GM21825 (cell line): ENCODE results near the gene TRIM34.
"Not testable (repeated sequence)": the region's sequence is repeated elsewhere in the genome, so short reads cannot be mapped to it uniquely, and the experiment has no call there.

Experiments used
- ATAC-seq: cut with Tn5 transposase; IDR thresholded peaks from one replicate; pipeline ENCODE4 v1.9.1; 2021; ENCODE audit warnings: mild to moderate bottlenecking, moderate library complexity; ENCODE audit not compliant: unreplicated experiment

TRIM34 gene, protein sequence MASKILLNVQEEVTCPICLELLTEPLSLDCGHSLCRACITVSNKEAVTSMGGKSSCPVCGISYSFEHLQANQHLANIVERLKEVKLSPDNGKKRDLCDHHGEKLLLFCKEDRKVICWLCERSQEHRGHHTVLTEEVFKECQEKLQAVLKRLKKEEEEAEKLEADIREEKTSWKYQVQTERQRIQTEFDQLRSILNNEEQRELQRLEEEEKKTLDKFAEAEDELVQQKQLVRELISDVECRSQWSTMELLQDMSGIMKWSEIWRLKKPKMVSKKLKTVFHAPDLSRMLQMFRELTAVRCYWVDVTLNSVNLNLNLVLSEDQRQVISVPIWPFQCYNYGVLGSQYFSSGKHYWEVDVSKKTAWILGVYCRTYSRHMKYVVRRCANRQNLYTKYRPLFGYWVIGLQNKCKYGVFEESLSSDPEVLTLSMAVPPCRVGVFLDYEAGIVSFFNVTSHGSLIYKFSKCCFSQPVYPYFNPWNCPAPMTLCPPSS

DNA sequence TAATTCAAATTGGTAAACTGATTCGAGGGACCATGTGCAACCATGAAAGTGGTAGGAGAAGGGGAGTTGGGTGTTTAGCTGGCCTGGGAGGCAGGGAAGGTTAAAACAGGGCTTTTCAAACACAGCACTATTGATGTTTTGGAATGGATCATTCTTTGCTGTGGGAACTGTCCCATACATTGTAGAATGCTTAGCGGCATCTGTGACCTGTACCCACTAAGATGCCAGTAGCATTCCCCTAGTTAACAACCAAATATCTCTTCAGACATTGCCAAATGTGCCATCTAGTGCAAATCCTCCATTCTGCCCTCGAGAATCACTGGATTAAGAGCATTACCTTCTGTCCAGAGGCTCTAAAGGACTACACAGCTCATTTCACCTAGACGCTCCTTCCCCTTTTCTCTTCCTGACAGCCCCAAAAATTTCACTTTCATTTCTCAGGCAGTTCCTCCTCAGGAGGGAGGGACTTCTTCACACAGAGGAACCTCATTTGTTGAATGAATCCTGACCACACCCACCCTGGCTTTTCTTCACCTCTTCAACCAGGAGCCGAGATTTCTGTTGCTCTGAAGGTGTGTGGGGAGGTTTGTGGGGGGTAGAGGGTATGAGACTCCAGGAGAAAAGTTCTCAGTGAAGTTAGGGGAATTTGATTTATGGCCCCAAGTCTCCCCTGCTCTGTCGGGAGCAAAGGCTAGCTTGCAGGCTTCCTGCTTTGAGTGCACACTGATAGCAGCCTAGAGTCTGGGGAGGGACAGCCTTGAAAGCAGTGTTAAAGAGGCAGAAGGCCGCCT, at the start of gene TRIM34:
Gene TRIM34, plus strand, starts transcription at position 513 of the 791 bp plus-strand sequence. CDS start 7,331 bp downstream, outside the sequence.
- ATAC-seq: peak; percentile 97

DNA sequence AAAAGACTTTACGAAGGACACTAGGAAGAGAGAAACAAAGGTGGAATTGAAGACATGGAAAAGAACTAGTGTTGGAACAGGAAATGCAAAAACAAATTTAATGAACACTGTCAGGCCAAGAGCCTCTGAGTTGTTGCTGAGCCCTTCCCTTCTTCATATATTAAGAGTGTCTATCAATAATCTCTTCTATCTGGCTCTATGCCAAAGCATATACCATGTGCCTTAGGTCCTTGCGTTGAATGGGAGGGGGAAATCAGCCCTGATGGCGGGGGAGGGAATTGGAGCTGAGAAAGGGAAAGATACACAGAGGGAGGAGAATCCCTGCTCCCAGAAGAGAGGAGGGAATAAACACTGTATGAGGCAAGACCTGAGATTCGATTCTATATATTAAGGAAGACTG, 49.6 kb upstream of the TRIM34 start:
- no peak for ATAC-seq

DNA sequence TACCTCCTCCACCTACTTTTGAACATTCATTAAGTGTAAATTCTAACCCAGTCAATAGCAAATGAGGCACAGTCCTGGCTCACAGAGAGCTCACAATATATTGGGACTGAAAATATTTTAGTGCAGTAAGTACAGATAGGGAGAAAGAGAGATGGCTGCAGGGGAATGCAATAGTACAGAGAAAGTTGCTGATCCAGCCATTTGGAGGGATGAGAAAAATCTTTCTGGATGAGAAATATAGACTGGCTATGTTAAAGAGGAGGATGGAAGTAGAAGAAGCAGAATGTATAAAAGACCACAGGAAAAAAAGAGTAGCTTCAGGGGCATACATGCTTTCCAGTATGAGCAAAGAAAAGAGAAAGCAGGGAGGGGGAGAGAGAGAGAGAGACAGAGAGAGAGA, 47.7 kb upstream of the TRIM34 start:
- no peak for ATAC-seq

DNA sequence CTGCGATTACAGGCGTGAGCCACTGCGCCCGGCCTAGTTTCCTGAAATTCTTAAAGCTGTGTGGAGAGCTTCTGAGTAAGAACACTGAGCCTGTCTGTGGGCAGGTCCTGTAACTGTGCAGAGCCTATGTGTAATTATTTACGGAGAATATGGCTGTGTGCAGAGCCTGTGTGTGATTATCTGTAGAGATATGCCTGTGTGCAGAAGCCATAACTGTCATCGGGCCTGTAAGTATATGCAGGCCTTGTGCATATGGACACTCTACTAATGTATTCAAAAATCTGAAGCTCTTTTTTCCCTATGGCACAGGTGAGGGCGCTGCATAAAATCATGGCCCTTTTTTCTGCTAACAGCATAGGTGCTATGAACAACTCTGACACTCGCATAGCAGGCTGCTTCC, 44.2 kb upstream of the TRIM34 start, which contains the start of gene OR52B6:
Gene OR52B6, plus strand, starts transcription at position 301 of the 400 bp plus-strand sequence. Its CDS starts 0 bp downstream, at position 301.
- ATAC-seq: no peak

DNA sequence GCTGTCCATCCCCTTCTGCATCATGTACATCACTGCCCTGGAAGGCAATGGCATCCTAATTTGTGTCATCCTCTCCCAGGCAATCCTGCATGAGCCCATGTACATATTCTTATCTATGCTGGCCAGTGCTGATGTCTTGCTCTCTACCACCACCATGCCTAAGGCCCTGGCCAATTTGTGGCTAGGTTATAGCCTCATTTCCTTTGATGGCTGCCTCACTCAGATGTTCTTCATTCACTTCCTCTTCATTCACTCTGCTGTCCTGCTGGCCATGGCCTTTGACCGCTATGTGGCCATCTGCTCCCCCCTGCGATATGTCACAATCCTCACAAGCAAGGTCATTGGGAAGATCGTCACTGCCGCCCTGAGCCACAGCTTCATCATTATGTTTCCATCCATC, 43.8 kb upstream of the TRIM34 start:
- no peak for ATAC-seq

DNA sequence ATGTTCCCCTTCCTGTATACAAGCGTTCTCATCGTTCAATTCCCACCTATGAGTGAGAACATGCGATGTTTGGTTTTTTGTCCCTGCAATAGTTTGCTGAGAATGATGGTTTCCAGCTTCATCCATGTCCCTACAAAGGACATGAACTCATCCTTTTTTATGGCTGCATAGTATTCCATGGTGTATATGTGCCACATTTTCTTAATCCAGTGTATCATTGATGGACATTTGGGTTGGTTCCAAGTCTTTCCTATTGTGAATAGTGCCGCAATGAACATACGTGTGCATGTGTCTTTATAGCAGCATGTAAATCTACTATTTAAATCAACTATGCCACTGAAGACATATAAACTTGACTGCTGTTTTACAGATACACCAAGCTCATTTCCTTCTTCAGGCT, 40.3 kb upstream of the TRIM34 start:
- not testable (repeated sequence) for ATAC-seq

DNA sequence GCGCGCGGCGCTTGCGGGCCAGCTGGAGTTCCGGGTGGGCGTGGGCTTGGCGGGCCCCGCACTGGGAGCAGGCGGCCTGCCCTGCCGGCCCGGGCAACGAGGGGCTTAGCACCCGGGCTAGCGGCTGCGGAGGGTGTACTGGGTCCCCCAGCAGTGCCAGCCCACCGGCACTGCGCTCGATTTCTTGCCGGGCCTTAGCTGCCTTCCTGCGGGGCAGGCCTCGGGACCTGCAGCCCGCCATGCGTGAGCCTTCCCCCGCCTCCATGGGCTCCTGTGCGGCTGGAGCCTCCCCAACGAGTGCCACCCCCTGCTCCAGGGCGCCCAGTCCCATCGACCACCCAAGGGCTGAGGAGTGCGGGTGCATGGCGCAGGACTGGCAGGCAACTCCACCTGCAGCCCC, 34.9 kb upstream of the TRIM34 start:
- not testable (repeated sequence) for ATAC-seq

DNA sequence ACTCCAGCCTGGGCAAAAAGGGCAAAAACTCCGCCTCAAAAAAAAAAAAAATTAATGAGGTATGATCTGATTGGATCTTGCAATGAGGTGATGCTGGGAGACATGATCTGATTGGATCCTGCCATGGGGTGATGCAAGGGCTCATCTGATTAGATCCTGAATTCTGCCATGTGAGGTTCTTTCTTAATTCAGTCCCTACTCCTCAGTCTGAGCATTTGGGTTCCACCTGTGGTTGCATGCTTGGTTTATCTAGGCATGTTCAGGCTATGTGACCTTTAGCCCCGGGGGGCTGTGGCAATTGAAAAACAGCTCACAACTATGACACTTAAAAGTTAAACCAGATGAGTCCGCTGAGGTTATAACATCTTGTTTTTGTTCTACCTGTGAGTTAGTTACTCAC, 33.2 kb upstream of the TRIM34 start:
- no peak for ATAC-seq

DNA sequence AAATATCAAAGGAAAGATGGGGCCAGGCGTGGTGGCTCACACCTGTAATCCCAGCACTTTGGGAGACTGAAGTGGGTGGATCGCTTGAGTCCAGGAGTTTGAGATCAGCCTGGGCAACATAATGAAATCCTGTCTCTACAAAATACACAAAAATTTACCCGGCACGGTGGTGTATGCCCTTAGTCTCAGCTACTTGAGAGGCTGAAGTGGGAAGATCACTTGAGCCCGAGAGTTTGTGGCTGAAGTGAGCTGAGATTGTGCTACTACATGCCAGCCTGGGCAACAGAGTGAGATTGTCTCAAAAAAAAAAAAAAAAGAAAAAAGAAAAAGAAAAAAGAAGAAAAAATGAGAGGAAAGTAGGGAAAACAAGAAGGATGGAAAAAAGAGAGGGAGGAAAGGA, 32.2 kb upstream of the TRIM34 start:
- no peak for ATAC-seq

DNA sequence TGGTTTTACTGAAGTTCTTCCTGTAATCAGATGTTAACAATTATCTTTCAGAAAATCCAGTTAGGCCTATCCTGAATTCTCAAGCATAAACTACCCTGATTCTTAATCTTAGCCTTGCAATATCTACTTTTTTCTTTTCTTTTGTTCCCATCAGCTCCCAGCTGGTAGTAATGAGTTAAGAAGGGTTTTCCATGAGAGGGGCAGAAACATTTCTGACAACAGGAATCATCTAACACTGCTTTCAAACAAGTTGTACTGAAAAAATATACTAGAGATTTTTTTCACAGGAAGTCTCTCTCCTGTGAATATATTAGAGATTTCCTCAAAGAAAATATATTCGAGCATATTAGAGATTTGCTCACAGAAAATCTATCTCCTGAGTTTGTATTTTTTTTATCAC, 31.7 kb upstream of the TRIM34 start:
- no peak for ATAC-seq

DNA sequence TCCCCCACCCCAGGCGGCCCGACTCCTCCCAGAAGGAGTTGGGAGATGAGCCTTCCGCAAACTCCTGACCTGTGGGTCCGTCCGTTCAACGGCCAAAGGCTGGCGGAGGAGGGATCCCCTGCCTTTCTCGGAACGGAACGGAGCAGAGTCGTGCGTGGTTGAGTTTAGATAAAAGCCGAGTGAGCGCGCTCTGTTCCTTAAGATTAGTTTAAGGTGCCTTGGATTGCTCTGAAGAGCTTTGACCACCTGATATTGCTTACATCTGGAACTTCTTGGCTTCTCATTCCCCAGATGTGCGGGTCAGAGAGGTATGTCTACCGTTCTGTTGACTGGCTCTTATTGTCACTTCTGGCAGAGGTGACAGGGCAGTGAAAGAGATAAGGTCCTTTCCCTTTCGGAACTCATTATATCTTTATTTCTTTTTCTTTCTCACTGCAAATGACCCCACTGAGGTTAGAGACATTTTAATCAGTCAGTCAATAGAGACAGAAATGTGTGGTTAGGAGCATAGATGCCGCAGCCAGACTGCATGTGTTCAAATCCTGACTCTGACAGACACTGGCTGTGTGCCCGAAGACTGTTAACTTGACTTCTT, 28.1 kb upstream of the TRIM34 start, which contains the start of gene TRIM6:
Gene TRIM6, plus strand, starts transcription at position 31 of the 595 bp plus-strand sequence. Its CDS starts 261 bp downstream, at position 292.
- peak; percentile 42 for ATAC-seq

DNA sequence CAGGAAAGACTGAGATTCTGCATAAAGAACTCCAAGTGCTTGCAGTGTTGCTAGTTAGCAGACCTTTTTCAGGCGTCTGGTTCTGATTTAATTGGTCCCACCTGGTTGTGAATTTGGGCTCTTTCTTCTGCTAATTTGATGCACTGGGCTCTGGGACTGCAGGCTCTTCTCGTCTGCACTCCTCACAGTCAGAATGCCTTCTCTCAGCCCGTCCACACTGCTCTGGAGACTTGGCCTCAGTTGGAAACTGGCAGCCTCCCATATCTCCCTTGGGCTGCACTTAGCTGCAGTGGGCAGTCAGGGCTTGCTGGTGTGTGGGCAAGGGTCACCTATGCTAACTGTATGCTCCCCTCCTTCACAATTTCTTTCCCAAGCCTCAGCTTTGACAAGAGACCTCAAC, 26.8 kb upstream of the TRIM34 start:
- no peak for ATAC-seq

DNA sequence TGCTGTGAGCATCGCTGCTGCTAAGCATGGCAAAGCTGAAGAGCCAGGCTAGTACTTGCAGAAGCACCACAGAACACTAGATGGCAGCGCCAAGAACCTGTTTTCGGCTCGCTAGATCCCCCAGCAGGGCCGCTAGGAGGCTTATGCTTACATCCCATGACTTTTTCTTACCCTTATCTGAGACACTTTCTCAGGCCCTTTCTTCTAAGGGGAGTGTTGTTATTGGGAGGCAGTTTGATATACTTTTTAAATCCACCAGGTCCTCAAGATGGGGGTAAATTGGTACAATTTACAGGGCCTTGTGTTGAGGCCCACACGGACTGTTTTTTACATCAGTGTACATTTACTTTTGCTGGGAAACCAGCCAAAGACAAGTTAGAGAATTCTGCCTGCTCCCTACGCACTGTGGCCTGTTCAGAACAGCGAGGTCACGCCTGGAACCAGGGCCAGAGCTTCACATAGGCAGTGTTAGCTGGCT, 24.4 kb upstream of the TRIM34 start:
- ATAC-seq: peak; percentile 79

DNA sequence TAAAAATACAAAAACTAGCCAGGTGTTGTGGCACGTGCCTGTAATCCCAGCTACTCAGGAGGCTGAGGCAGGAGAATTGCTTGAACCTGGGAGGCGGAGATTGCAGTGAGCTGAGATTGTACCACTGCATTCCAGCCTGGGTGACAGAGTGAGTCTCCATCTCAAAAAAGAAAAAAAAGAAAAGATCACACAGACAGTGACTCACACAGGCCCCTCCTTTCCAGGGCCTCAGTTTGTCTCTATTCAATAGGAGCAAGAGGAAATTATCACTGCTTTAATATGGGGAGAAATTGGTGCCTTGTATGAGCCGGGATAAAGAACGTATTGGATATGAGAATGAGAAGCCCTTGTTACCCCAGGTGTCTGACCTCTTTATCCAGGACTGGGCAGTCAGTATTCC, 22.0 kb upstream of the TRIM34 start:
- not testable (repeated sequence) for ATAC-seq

DNA sequence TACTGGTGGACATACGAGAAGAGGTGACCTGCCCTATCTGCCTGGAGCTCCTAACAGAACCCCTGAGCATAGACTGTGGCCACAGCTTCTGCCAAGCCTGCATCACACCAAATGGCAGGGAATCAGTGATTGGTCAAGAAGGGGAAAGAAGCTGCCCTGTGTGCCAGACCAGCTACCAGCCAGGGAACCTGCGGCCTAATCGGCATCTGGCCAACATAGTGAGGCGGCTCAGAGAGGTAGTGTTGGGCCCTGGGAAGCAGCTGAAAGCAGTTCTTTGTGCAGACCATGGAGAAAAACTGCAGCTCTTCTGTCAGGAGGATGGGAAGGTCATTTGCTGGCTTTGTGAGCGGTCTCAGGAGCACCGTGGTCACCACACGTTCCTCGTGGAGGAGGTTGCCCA, 21.5 kb upstream of the TRIM34 start:
- no peak for ATAC-seq

DNA sequence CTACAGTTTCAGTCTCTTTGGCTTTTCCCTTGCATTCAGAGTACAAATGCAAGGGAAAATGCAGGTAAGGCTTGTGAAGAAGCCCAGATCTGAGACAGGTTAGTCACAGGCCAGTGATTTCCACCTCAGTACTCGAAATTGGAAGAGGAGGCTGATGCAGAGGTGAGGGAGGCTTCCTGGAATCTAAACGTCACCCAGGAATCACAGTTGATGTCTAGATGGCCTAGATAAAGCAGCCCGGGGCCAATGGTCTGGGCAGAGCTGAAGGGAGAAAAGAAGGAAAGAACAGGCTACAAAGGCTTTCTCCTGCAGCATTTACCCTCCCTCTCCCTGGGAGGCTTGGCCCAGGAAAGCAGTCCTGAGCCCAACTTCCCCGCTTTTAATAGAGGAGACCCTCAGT, 19.9 kb upstream of the TRIM34 start:
- no peak for ATAC-seq

DNA sequence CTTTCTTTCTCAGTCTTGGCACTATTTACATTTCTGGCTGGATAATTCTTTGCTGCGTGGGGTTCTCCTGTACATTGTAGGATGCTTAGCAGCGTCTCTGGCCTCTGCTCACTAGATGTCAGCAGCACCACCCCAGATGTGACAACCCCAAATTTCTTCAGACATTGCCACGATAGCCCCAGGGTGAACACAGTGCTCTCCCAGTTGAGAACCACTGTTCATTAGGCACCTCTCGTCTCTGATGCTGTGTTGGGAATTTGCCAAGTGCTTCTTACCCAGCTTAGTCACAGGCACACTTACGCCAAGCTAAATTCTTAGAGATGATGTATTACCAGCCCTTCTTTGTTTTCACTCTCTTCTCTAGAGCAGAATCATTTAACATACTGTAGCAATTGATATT, 19.0 kb upstream of the TRIM34 start:
- no peak for ATAC-seq

DNA sequence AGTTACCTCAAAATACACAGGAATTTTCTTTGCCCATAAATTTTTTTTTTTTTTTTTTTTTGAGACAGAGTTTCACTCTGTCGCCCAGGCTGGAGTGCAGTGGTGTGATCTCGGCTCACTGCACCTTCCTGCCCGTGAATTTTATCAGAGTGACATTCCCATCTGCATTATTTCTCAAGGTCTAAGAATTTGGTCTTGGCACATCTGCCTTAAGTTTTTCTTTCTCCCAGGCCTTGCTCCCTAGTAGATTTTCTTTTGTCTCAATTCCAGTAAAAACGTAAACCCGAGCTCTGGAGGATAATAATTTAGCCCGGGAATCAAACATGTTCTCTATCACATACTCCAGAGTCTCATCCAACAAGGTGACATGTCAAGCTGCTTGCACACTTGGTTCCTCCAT, 16.0 kb upstream of the TRIM34 start:
- no peak for ATAC-seq

DNA sequence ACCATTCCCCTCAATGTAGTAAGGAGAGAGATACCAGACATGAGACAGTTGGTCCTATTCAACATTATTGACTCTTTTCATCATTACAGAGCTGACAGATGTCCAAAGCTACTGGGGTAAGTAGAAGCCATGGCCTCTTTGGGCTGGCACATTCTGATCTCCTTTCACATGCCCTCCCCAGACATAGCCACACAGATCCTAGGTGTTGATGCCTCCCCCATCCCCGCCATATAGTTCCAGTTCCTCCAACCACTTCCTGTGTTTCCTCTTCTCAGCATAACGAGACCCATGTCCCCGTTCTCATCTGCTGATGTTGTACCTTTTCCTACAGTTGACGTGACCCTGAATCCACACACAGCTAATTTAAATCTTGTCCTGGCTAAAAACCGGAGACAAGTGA, 14.4 kb upstream of the TRIM34 start:
- ATAC-seq: no peak

DNA sequence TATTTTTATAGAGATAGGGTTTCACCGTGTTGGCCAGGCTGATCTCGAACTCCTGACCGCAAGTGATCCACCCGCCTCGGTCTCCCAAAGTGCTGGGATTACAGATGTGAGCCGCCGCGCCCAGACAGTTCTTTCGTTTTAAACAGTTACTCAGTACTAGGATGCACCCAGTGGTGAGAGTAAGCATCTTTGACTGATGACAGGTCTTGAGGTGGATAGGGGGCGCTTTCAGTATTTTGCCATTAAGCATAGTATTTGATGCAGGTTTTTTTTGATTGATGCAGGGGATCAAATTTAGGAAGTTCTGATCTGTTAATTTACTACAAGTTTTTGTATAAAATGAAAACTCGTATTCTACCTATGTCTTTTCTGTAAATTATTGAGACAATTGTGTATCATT, 13.2 kb upstream of the TRIM34 start:
- ATAC-seq: no peak

DNA sequence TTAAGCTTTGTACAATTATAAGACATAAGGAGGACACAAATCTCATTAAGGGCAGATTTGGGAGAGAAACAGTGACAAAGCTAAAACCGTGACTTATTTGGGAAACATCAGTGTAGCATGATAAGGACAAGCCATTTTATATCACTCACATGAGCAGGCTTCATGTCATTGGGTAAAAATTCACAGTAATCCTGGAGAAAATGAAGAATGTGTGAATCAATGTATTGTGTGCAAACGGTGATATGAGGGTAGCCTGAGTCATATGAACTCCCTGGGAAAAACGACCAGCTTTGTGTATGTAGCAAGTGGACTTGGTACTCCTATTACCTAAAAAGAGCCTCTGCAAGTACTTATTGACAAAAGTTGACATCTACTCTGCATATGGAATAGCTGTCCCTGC, 6.0 kb upstream of the TRIM34 start:
- no peak for ATAC-seq
